A549 (cell line): ENCODE results near the gene RUNX1.

Experiments
- NR3C1 ChIP-seq: fragments of >200 bp; sonication (Bioruptor Twin); formaldehyde crosslinking; IDR thresholded peaks from 3 replicates; pipeline ENCODE4 v1.6.1; 2017
- TF ChIP-seq, protein P1 (sequence below): fragments of >200 bp; sonication (Bioruptor Twin); formaldehyde crosslinking; IDR thresholded peaks from 3 replicates; pipeline ENCODE4 v1.5.1; 2016
- TF ChIP-seq, protein P2 (sequence below): fragments of >200 bp; sonication (Bioruptor Twin); formaldehyde crosslinking; IDR thresholded peaks from 3 replicates; pipeline ENCODE4 v1.6.1; 2016

DNA sequence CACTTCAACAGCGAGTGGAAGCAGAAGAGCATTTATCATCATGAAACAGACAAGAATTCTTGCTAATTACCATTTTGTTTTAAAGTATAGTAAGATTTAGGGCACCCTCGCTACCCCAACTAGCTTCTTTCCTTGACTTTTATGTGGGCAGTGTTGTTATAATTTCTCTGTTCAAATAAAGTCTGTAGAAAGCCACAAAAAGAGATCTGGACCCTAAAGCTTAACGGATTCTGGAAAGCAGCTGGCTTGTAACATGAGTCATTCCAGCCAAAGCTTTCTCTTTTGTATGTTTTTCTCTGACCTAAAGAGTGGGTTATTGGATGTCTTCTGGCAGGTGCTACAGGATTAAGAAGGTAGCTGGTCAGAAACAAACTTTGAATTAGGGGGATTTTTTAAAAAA lies 37.4 kb downstream of the RUNX1 start:
- no peak for TF ChIP-seq NR3C1
- TF ChIP-seq, protein P1, sequence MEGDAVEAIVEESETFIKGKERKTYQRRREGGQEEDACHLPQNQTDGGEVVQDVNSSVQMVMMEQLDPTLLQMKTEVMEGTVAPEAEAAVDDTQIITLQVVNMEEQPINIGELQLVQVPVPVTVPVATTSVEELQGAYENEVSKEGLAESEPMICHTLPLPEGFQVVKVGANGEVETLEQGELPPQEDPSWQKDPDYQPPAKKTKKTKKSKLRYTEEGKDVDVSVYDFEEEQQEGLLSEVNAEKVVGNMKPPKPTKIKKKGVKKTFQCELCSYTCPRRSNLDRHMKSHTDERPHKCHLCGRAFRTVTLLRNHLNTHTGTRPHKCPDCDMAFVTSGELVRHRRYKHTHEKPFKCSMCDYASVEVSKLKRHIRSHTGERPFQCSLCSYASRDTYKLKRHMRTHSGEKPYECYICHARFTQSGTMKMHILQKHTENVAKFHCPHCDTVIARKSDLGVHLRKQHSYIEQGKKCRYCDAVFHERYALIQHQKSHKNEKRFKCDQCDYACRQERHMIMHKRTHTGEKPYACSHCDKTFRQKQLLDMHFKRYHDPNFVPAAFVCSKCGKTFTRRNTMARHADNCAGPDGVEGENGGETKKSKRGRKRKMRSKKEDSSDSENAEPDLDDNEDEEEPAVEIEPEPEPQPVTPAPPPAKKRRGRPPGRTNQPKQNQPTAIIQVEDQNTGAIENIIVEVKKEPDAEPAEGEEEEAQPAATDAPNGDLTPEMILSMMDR, result no peak
- TF ChIP-seq, protein P2, sequence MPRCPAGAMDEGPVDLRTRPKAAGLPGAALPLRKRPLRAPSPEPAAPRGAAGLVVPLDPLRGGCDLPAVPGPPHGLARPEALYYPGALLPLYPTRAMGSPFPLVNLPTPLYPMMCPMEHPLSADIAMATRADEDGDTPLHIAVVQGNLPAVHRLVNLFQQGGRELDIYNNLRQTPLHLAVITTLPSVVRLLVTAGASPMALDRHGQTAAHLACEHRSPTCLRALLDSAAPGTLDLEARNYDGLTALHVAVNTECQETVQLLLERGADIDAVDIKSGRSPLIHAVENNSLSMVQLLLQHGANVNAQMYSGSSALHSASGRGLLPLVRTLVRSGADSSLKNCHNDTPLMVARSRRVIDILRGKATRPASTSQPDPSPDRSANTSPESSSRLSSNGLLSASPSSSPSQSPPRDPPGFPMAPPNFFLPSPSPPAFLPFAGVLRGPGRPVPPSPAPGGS, result no peak
